Panc1 (cell line): Measurements from ENCODE around the gene LRRC71. TPM values are rescaled to one million over a fixed set of nuclear protein-coding genes. Genes with fewer than 3 reads are reported as not detected.

ENCODE experiments used
- ATAC-seq: fragments of 200-7000 bp; cut with Tn5 transposase; 2 replicates; pipeline ENCODE4 v1.9.1; 2020; ENCODE audit warnings: mild to moderate bottlenecking, moderate library complexity
- BruUV-seq: library from RNA; stranded (reverse); fragments of 400-500 nt; replicated peaks from 2 replicates; lab custom pipeline; 2021; lab: Mats Ljungman, UMichigan
- CTCF ChIA-PET: fragments of 300-600 bp; sonication (Branson Sonifier 250); formaldehyde crosslinking; loops from one replicate; lab custom pipeline; 2022; ENCODE audit warnings: antibody characterized with exemption; lab: Charles Lee
- POLR2A ChIA-PET: fragments of 300-600 bp; sonication (Branson Sonifier 250); formaldehyde crosslinking; loops from one replicate; lab custom pipeline; 2022; ENCODE audit warnings: antibody characterized with exemption; lab: Charles Lee
- DNase-seq: peaks from one replicate; pipeline ENCODE4 v3.0.0-alpha.2; 2010; ENCODE audit warnings: low read depth, low spot score
- H3K27ac ChIP-seq: 2 replicates; pipeline ENCODE4 v1.5.1; 2011; ENCODE audit warnings: mild to moderate bottlenecking, low read length, inconsistent platforms
- H3K27me3 ChIP-seq: fragments of 200-500 bp; sonication (Bioruptor generic); 2 replicates; pipeline ENCODE4 v1.6.0; 2014; ENCODE audit warnings: low read length, inconsistent platforms; ENCODE audit not compliant: control insufficient read depth, insufficient read depth
- H3K36me3 ChIP-seq: fragments of 200-500 bp; sonication (Bioruptor generic); 2 replicates; pipeline ENCODE4 v1.5.1; 2014; ENCODE audit warnings: inconsistent platforms, mild to moderate bottlenecking, low read length, moderate library complexity; ENCODE audit not compliant: control insufficient read depth, insufficient read depth
- H3K4me1 ChIP-seq: 2 replicates; pipeline ENCODE4 v1.5.1; 2011; ENCODE audit warnings: inconsistent platforms, mild to moderate bottlenecking, low read length, moderate library complexity; ENCODE audit not compliant: control insufficient read depth, insufficient read depth
- H3K4me3 ChIP-seq, 2 experiments: 2 replicates each; pipeline ENCODE4 v1.5.1; 2011 to 2012; ENCODE audit warnings: low read depth in 2 of 2, low read length in 2 of 2, mild to moderate bottlenecking in 2 of 2, inconsistent platforms in 1 of 2, moderate library complexity in 1 of 2
- H3K9me3 ChIP-seq: fragments of 200-500 bp; sonication (Bioruptor generic); 2 replicates; pipeline ENCODE4 v1.5.1; 2014; ENCODE audit warnings: low read depth, mild to moderate bottlenecking, inconsistent platforms, low read length, moderate library complexity; ENCODE audit not compliant: control insufficient read depth, insufficient read depth
- POLR2AphosphoS5 ChIP-seq: IDR thresholded peaks from 2 replicates; pipeline ENCODE4 v1.6.1; 2012; ENCODE audit warnings: mild to moderate bottlenecking, low read depth, low read length, moderate library complexity
- SIN3A ChIP-seq: IDR thresholded peaks from 2 replicates; pipeline ENCODE4 v1.6.1; 2012; ENCODE audit warnings: low read depth, mild to moderate bottlenecking, low read length, moderate library complexity, borderline replicate concordance; ENCODE audit not compliant: insufficient read depth
- TCF7L2 ChIP-seq: IDR thresholded peaks from 2 replicates; pipeline ENCODE4 v1.6.1; 2011; ENCODE audit warnings: mild to moderate bottlenecking, low read depth, low read length, inconsistent platforms
- in situ Hi-C: cut with HindIII; loops from 2 replicates; pipeline ENCODE4 v1.10.0; 2016; ENCODE audit warnings: low sequenced_read_pairs, low pct_unique_long_range_greater_than_20kb
- intact Hi-C: fragments of 100-400 bp; cut with micrococcal nuclease; formaldehyde crosslinking; loops from one replicate; pipeline ENCODE4 v1.10.0; 2022; ENCODE audit not compliant: unreplicated experiment
- total RNA-seq: library from RNA; stranded (reverse); gene quantifications from one replicate; pipeline ENCODE4 v1.2.1, GENCODE V29; 2021; ENCODE audit not compliant: unreplicated experiment
- TF ChIP-seq, protein P1 (sequence below), 2 experiments: IDR thresholded peaks; 2 replicates each; pipeline ENCODE4 v1.6.1; 2011 to 2012; ENCODE audit warnings: low read depth in 2 of 2, control low read depth in 1 of 2, low read length in 1 of 2, mild to moderate bottlenecking in 1 of 2, moderate library complexity in 1 of 2; ENCODE audit not compliant: insufficient read depth in 1 of 2
- TF ChIP-seq, protein P2 (sequence below): fragments of 450-650 bp; IDR thresholded peaks from 2 replicates; pipeline ENCODE4 v1.5.1; 2017; ENCODE audit warnings: mild to moderate bottlenecking

LRRC71 gene
- total RNA-seq, 1 experiment from 2014 or later, result 0.77 TPM

DNA sequence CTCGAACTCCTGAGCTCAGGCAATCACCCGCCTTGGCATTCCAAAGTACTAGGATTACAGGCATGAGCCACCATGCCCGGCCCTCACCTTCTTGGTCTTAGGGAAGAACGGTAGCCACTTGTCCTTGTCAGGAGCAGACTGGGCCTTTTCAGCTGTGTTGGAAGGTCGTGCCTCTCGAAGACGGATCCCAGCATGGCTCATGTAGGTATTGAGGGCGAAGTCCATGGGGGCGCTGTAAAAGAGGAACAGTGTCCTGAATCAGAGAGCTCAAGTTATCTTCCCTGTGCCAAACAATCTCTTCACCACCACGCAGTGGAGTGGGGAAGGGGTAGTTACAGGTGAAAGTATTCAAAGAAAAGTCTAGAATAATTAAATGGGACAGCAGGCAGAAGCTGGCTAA lies 35.9 kb downstream of the LRRC71 start:
- Histone ChIP-seq H3K9me3 (no peaks in the 10 kb centered on the region), H3K4me1 (no peaks in the 10 kb centered on the region), H3K27ac (no peak overlapping the region), H3K36me3 (peaks cover 13% of the 10 kb centered on the region), H3K27me3 (no peaks in the 10 kb centered on the region), H3K4me3 (no peak overlapping the region)
- TF ChIP-seq SIN3A (no peak), TCF7L2 (no peak), POLR2AphosphoS5 (no peak)
- TF ChIP-seq, protein P1, sequence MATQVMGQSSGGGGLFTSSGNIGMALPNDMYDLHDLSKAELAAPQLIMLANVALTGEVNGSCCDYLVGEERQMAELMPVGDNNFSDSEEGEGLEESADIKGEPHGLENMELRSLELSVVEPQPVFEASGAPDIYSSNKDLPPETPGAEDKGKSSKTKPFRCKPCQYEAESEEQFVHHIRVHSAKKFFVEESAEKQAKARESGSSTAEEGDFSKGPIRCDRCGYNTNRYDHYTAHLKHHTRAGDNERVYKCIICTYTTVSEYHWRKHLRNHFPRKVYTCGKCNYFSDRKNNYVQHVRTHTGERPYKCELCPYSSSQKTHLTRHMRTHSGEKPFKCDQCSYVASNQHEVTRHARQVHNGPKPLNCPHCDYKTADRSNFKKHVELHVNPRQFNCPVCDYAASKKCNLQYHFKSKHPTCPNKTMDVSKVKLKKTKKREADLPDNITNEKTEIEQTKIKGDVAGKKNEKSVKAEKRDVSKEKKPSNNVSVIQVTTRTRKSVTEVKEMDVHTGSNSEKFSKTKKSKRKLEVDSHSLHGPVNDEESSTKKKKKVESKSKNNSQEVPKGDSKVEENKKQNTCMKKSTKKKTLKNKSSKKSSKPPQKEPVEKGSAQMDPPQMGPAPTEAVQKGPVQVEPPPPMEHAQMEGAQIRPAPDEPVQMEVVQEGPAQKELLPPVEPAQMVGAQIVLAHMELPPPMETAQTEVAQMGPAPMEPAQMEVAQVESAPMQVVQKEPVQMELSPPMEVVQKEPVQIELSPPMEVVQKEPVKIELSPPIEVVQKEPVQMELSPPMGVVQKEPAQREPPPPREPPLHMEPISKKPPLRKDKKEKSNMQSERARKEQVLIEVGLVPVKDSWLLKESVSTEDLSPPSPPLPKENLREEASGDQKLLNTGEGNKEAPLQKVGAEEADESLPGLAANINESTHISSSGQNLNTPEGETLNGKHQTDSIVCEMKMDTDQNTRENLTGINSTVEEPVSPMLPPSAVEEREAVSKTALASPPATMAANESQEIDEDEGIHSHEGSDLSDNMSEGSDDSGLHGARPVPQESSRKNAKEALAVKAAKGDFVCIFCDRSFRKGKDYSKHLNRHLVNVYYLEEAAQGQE (IDR thresholded peaks at IDR 0.05; ENCODE audit: insufficient read depth in 1 of 2, low read depth in 2 of 2, low read length in 1 of 2), result no peak
- TF ChIP-seq, protein P2, sequence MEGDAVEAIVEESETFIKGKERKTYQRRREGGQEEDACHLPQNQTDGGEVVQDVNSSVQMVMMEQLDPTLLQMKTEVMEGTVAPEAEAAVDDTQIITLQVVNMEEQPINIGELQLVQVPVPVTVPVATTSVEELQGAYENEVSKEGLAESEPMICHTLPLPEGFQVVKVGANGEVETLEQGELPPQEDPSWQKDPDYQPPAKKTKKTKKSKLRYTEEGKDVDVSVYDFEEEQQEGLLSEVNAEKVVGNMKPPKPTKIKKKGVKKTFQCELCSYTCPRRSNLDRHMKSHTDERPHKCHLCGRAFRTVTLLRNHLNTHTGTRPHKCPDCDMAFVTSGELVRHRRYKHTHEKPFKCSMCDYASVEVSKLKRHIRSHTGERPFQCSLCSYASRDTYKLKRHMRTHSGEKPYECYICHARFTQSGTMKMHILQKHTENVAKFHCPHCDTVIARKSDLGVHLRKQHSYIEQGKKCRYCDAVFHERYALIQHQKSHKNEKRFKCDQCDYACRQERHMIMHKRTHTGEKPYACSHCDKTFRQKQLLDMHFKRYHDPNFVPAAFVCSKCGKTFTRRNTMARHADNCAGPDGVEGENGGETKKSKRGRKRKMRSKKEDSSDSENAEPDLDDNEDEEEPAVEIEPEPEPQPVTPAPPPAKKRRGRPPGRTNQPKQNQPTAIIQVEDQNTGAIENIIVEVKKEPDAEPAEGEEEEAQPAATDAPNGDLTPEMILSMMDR, result no peak
- DNase-seq (no peak), ATAC-seq (no peak)
- intact Hi-C loops, result no loop called here
- POLR2A ChIA-PET, result no interaction called here
- CTCF ChIA-PET, result no interaction called here
- BruUV-seq, result no TSS peak
- in situ Hi-C loops, result no loop called here

DNA sequence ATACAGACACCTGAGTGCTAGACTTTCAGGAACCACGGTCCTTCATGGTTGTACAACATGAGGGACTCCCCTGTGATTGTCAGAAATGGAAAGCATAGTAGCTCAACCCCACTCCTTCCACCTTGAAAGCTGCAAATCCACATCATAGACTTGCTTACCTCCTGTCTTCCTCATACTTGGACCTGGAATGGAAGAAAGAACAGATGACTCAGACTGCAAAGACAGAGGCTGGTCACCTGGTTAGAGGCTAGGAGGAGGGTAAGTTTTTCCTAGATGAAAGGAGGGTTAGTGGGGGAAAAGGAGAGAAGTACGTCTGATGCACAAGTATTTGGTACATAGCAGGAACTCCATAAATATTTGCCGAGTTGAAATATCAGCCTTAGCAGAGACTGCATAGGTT lies 37.2 kb downstream of the LRRC71 start:
- ChIA-PET POLR2A (no interaction called here), CTCF (no interaction called here)
- DNase-seq, result no peak
- in situ Hi-C loops, result no loop called here
- H3K36me3 ChIP-seq, result peaks cover 12% of the 10 kb centered on the region
- intact Hi-C loops, result no loop called here
- no peak for TF ChIP-seq TCF7L2
- TF ChIP-seq, protein P1 (IDR thresholded peaks at IDR 0.05; ENCODE audit: insufficient read depth in 1 of 2, low read depth in 2 of 2, low read length in 1 of 2), result no peak
- TF ChIP-seq SIN3A, result no peak
- TF ChIP-seq, protein P2, result no peak
- no peak for TF ChIP-seq POLR2AphosphoS5
- no peaks in the 10 kb centered on the region for H3K27me3 ChIP-seq
- BruUV-seq, result no TSS peak
- H3K9me3 ChIP-seq, result no peaks in the 10 kb centered on the region
- H3K27ac ChIP-seq, result no peak overlapping the region
- no peak overlapping the region for H3K4me3 ChIP-seq
- ATAC-seq, result no peak
- H3K4me1 ChIP-seq, result no peaks in the 10 kb centered on the region
